MCF 10A (cell line): ENCODE results near the gene MYL9. TPM values are rescaled to one million over a fixed set of nuclear protein-coding genes. Genes with fewer than 3 reads are reported as not detected.

Source experiments
- BruUV-seq: library from RNA; stranded (reverse); fragments of 400-500 nt; replicated peaks from 2 replicates; lab custom pipeline; 2021; lab: Mats Ljungman, UMichigan
- CTCF ChIA-PET: fragments of 300-600 bp; sonication (Branson Sonifier 250); formaldehyde crosslinking; extraction: SDS; loops from one replicate; lab custom pipeline; 2021; ENCODE audit warnings: antibody characterized with exemption, inconsistent platforms; lab: Yijun Ruan, JAX
- POLR2A ChIA-PET: fragments of 300-600, 350-650 bp; sonication (Branson Sonifier 250); formaldehyde crosslinking; extraction: SDS; loops from one replicate; lab custom pipeline; 2020; ENCODE audit warnings: antibody characterized with exemption, inconsistent platforms; lab: Yijun Ruan, JAX
- DNase-seq: peaks from one replicate; pipeline ENCODE4 v3.0.0-alpha.2; 2018; ENCODE audit not compliant: unreplicated experiment
- H3K27ac Mint-ChIP-seq: one replicate; pipeline ENCODE4 v1.8.0; 2022; ENCODE audit warnings: mild to moderate bottlenecking, low read depth, mixed read lengths; ENCODE audit not compliant: unreplicated experiment
- H3K27me3 Mint-ChIP-seq: one replicate; pipeline ENCODE4 v1.8.0; 2022; ENCODE audit warnings: mixed read lengths; ENCODE audit not compliant: insufficient read depth, unreplicated experiment
- H3K36me3 Mint-ChIP-seq: one replicate; pipeline ENCODE4 v1.8.0; 2022; ENCODE audit warnings: mild to moderate bottlenecking, moderate library complexity, mixed read lengths; ENCODE audit not compliant: insufficient read depth, unreplicated experiment
- H3K4me1 Mint-ChIP-seq: one replicate; pipeline ENCODE4 v1.8.0; 2022; ENCODE audit warnings: mixed read lengths; ENCODE audit not compliant: insufficient read depth, unreplicated experiment
- H3K4me3 Mint-ChIP-seq: one replicate; pipeline ENCODE4 v1.8.0; 2022; ENCODE audit warnings: mild to moderate bottlenecking, moderate library complexity, mixed read lengths; ENCODE audit not compliant: unreplicated experiment
- H3K9me3 Mint-ChIP-seq: one replicate; pipeline ENCODE4 v1.8.0; 2022; ENCODE audit warnings: mixed read lengths; ENCODE audit not compliant: unreplicated experiment
- CTCF ChIP-seq: fragments of 200-600 bp; IDR thresholded peaks from one replicate; pipeline ENCODE4 v1.8.0; 2022; ENCODE audit warnings: antibody characterized with exemption, mild to moderate bottlenecking; ENCODE audit not compliant: unreplicated experiment
- intact Hi-C: fragments of 100-400 bp; cut with micrococcal nuclease; formaldehyde crosslinking; loops from 2 replicates; pipeline ENCODE4 v1.14.1; 2022
- total RNA-seq: library from RNA; stranded (reverse); gene quantifications from 2 replicates; pipeline ENCODE4 v1.2.3, GENCODE V29; 2022

The MYL9 gene
- total RNA-seq, 1 experiment from 2014 or later: 7.9 TPM

GRCh38 chr20:36585410-36586125, 44.2 kb downstream of the MYL9 start:
- ChIA-PET POLR2A (interaction anchor here (0.5 to 3.3 kb wide), 9 partner anchors 10 to 632 kb away, joined by 3 to 20 read pairs (median 4); partner anchors contain the start of genes RAB5IF, SCAND1 and TGIF2), CTCF (interaction anchor here (0.8 to 6.5 kb wide), 6 partner anchors 9 to 279 kb away, joined by 3 to 40 read pairs (median 6); partner anchors contain the start of gene RAB5IF)
- Mint-ChIP-seq H3K36me3 (peaks cover 14% of the 10 kb centered on the region), H3K4me3 (no peak overlapping the region), H3K4me1 (peaks cover 7% of the 10 kb centered on the region), H3K27ac (no peak overlapping the region), H3K27me3 (no peaks in the 10 kb centered on the region), H3K9me3 (no peaks in the 10 kb centered on the region)
- intact Hi-C loops: no loop called here
- TF ChIP-seq CTCF: no peak
- no TSS peak for BruUV-seq
- DNase-seq: peak; percentile 80

- no TSS peak for BruUV-seq
- H3K4me3 Mint-ChIP-seq: no peak overlapping the region
- ChIA-PET CTCF (interaction anchor here (0.6 to 6.5 kb wide), 8 partner anchors 12 to 430 kb away, joined by 3 to 40 read pairs (median 9); partner anchors contain the start of gene RAB5IF), POLR2A (interaction anchor here (2.3 kb wide), 1 partner anchor 19 kb away, joined by 16 read pairs; the partner anchor contains the start of gene RAB5IF)
- H3K36me3 Mint-ChIP-seq: peaks cover 6% of the 10 kb centered on the region
- peaks cover 7% of the 10 kb centered on the region for H3K4me1 Mint-ChIP-seq
- intact Hi-C loops: no loop called here
- no peak overlapping the region for H3K27ac Mint-ChIP-seq
- no peak for TF ChIP-seq CTCF
- no peaks in the 10 kb centered on the region for H3K9me3 Mint-ChIP-seq
- H3K27me3 Mint-ChIP-seq: no peaks in the 10 kb centered on the region
- no peak for DNase-seq
Measured at GRCh38 chr20:36587388-36588070, 46.2 kb downstream of the MYL9 start.

- no TSS peak for BruUV-seq
Measured at GRCh38 chr20:36591281-36591680, 50.0 kb downstream of the MYL9 start.

More at GRCh38 chr20:36591281-36591680, 50.0 kb downstream of the MYL9 start:
- Mint-ChIP-seq H3K9me3 (no peaks in the 10 kb centered on the region), H3K4me3 (no peak overlapping the region), H3K27me3 (no peaks in the 10 kb centered on the region), H3K27ac (no peak overlapping the region), H3K36me3 (peaks cover 7% of the 10 kb centered on the region), H3K4me1 (no peaks in the 10 kb centered on the region)
- ChIA-PET CTCF (interaction anchor here (0.6 to 6.9 kb wide), 9 partner anchors 14 to 407 kb away, joined by 3 to 58 read pairs (median 10); partner anchors contain the start of gene RAB5IF), POLR2A (interaction anchor here (1.5 to 9.1 kb wide), 2 partner anchors 13 to 14 kb away, joined by 3 to 67 read pairs; partner anchors contain the start of gene RAB5IF)
- intact Hi-C loops: no loop called here
- DNase-seq: no peak
- TF ChIP-seq CTCF: no peak
